Panc1 (cell line): ENCODE results near the gene SLC25A17. TPM values are rescaled to one million over a fixed set of nuclear protein-coding genes. Genes with fewer than 3 reads are reported as not detected.

Experiments used
- ATAC-seq: fragments of 200-7000 bp; cut with Tn5 transposase; 2 replicates; pipeline ENCODE4 v1.9.1; 2020; ENCODE audit warnings: mild to moderate bottlenecking, moderate library complexity
- BruUV-seq: library from RNA; stranded (reverse); fragments of 400-500 nt; replicated peaks from 2 replicates; lab custom pipeline; 2021; lab: Mats Ljungman, UMichigan
- CTCF ChIA-PET: fragments of 300-600 bp; sonication (Branson Sonifier 250); formaldehyde crosslinking; loops from one replicate; lab custom pipeline; 2022; ENCODE audit warnings: antibody characterized with exemption; lab: Charles Lee
- POLR2A ChIA-PET: fragments of 300-600 bp; sonication (Branson Sonifier 250); formaldehyde crosslinking; loops from one replicate; lab custom pipeline; 2022; ENCODE audit warnings: antibody characterized with exemption; lab: Charles Lee
- DNase-seq: peaks from one replicate; pipeline ENCODE4 v3.0.0-alpha.2; 2010; ENCODE audit warnings: low read depth, low spot score
- H3K27ac ChIP-seq: 2 replicates; pipeline ENCODE4 v1.5.1; 2011; ENCODE audit warnings: mild to moderate bottlenecking, low read length, inconsistent platforms
- H3K27me3 ChIP-seq: fragments of 200-500 bp; sonication (Bioruptor generic); 2 replicates; pipeline ENCODE4 v1.6.0; 2014; ENCODE audit warnings: low read length, inconsistent platforms; ENCODE audit not compliant: control insufficient read depth, insufficient read depth
- H3K36me3 ChIP-seq: fragments of 200-500 bp; sonication (Bioruptor generic); 2 replicates; pipeline ENCODE4 v1.5.1; 2014; ENCODE audit warnings: inconsistent platforms, mild to moderate bottlenecking, low read length, moderate library complexity; ENCODE audit not compliant: control insufficient read depth, insufficient read depth
- H3K4me1 ChIP-seq: 2 replicates; pipeline ENCODE4 v1.5.1; 2011; ENCODE audit warnings: inconsistent platforms, mild to moderate bottlenecking, low read length, moderate library complexity; ENCODE audit not compliant: control insufficient read depth, insufficient read depth
- H3K4me3 ChIP-seq, 2 experiments: 2 replicates each; pipeline ENCODE4 v1.5.1; 2011 to 2012; ENCODE audit warnings: low read depth in 2 of 2, low read length in 2 of 2, mild to moderate bottlenecking in 2 of 2, inconsistent platforms in 1 of 2, moderate library complexity in 1 of 2
- H3K9me3 ChIP-seq: fragments of 200-500 bp; sonication (Bioruptor generic); 2 replicates; pipeline ENCODE4 v1.5.1; 2014; ENCODE audit warnings: low read depth, mild to moderate bottlenecking, inconsistent platforms, low read length, moderate library complexity; ENCODE audit not compliant: control insufficient read depth, insufficient read depth
- CTCF ChIP-seq: fragments of 450-650 bp; IDR thresholded peaks from 2 replicates; pipeline ENCODE4 v1.5.1; 2017; ENCODE audit warnings: mild to moderate bottlenecking
- POLR2AphosphoS5 ChIP-seq: IDR thresholded peaks from 2 replicates; pipeline ENCODE4 v1.6.1; 2012; ENCODE audit warnings: mild to moderate bottlenecking, low read depth, low read length, moderate library complexity
- SIN3A ChIP-seq: IDR thresholded peaks from 2 replicates; pipeline ENCODE4 v1.6.1; 2012; ENCODE audit warnings: low read depth, mild to moderate bottlenecking, low read length, moderate library complexity, borderline replicate concordance; ENCODE audit not compliant: insufficient read depth
- TCF7L2 ChIP-seq: IDR thresholded peaks from 2 replicates; pipeline ENCODE4 v1.6.1; 2011; ENCODE audit warnings: mild to moderate bottlenecking, low read depth, low read length, inconsistent platforms
- in situ Hi-C: cut with HindIII; loops from 2 replicates; pipeline ENCODE4 v1.10.0; 2016; ENCODE audit warnings: low sequenced_read_pairs, low pct_unique_long_range_greater_than_20kb
- intact Hi-C: fragments of 100-400 bp; cut with micrococcal nuclease; formaldehyde crosslinking; loops from one replicate; pipeline ENCODE4 v1.10.0; 2022; ENCODE audit not compliant: unreplicated experiment
- total RNA-seq: library from RNA; stranded (reverse); gene quantifications from one replicate; pipeline ENCODE4 v1.2.1, GENCODE V29; 2021; ENCODE audit not compliant: unreplicated experiment
- TF ChIP-seq, protein P1 (sequence below), 2 experiments: IDR thresholded peaks; 2 replicates each; pipeline ENCODE4 v1.6.1; 2011 to 2012; ENCODE audit warnings: low read depth in 2 of 2, control low read depth in 1 of 2, low read length in 1 of 2, mild to moderate bottlenecking in 1 of 2, moderate library complexity in 1 of 2; ENCODE audit not compliant: insufficient read depth in 1 of 2

The SLC25A17 gene
- total RNA-seq, 1 experiment from 2014 or later = 28.9 TPM

DNA sequence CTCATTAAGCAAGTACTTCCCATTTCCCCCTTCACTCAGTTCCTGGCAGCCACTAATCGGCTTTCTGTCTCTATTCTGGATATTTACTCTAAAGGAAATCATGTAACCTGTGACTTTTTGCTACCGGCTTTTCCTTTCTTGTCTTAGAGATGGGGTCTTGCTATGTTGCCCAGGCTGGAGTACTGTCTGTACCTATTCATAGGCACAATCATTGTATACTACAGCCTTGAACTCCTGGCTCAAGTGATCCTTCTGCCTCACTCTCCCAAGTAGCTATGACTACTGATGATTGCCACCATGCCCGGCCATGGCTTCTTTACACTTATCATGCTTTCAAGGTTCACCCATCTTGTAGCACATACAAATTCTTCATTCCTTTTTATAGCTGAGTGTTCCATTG is 12.4 kb downstream of the SLC25A17 start:
- CTCF ChIA-PET = no interaction called here
- no peak for DNase-seq
- Histone ChIP-seq H3K36me3 (no peaks in the 10 kb centered on the region), H3K27ac (no peak overlapping the region), H3K4me3 (no peak overlapping the region), H3K9me3 (no peaks in the 10 kb centered on the region), H3K4me1 (no peaks in the 10 kb centered on the region), H3K27me3 (no peaks in the 10 kb centered on the region)
- no TSS peak for BruUV-seq
- TF ChIP-seq SIN3A = no peak
- no peak for TF ChIP-seq CTCF
- TF ChIP-seq POLR2AphosphoS5 = no peak
- no peak for TF ChIP-seq TCF7L2
- TF ChIP-seq, protein P1, sequence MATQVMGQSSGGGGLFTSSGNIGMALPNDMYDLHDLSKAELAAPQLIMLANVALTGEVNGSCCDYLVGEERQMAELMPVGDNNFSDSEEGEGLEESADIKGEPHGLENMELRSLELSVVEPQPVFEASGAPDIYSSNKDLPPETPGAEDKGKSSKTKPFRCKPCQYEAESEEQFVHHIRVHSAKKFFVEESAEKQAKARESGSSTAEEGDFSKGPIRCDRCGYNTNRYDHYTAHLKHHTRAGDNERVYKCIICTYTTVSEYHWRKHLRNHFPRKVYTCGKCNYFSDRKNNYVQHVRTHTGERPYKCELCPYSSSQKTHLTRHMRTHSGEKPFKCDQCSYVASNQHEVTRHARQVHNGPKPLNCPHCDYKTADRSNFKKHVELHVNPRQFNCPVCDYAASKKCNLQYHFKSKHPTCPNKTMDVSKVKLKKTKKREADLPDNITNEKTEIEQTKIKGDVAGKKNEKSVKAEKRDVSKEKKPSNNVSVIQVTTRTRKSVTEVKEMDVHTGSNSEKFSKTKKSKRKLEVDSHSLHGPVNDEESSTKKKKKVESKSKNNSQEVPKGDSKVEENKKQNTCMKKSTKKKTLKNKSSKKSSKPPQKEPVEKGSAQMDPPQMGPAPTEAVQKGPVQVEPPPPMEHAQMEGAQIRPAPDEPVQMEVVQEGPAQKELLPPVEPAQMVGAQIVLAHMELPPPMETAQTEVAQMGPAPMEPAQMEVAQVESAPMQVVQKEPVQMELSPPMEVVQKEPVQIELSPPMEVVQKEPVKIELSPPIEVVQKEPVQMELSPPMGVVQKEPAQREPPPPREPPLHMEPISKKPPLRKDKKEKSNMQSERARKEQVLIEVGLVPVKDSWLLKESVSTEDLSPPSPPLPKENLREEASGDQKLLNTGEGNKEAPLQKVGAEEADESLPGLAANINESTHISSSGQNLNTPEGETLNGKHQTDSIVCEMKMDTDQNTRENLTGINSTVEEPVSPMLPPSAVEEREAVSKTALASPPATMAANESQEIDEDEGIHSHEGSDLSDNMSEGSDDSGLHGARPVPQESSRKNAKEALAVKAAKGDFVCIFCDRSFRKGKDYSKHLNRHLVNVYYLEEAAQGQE (IDR thresholded peaks at IDR 0.05; ENCODE audit: insufficient read depth in 1 of 2, low read depth in 2 of 2, low read length in 1 of 2) = no peak
- intact Hi-C loops = no loop called here
- in situ Hi-C loops = no loop called here
- no peak for ATAC-seq
- POLR2A ChIA-PET = no interaction called here

DNA sequence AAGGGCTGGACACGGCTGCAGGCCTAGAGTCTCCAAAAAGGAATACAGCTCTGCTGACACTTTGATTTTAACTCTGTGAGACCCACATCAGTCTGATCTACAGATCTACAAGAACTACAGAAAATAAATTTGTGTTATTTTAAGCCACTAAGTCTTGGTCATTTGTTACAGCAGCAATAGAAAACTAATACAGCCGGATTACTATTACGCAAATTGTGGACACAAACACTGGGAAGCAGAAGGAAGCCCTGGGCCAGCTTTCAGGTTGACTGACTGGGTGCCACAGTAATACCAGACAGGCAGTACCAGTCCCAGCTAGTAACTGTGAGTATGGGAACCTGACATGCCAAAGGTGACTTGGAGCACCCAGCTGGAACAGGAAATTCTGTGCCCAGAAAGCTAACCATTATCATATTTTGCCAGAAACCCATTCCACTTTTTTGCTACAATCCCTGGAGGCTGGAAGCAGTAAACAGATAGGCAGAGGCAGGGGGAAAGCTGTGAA is 13.4 kb downstream of the SLC25A17 start:
- no peak for DNase-seq
- Histone ChIP-seq H3K4me3 (no peak overlapping the region), H3K36me3 (no peaks in the 10 kb centered on the region), H3K9me3 (no peaks in the 10 kb centered on the region), H3K27ac (no peak overlapping the region), H3K27me3 (no peaks in the 10 kb centered on the region), H3K4me1 (no peaks in the 10 kb centered on the region)
- BruUV-seq = no TSS peak
- ChIA-PET POLR2A (no interaction called here), CTCF (no interaction called here)
- intact Hi-C loops (no loop called here), in situ Hi-C loops (no loop called here)
- ATAC-seq = no peak
- TF ChIP-seq TCF7L2 (no peak), CTCF (no peak), SIN3A (no peak), POLR2AphosphoS5 (no peak)
- TF ChIP-seq, protein P1 (IDR thresholded peaks at IDR 0.05; ENCODE audit: insufficient read depth in 1 of 2, low read depth in 2 of 2, low read length in 1 of 2) = no peak
